Measurements from ENCODE around the gene GM2A. TPM values are rescaled to one million over a fixed set of nuclear protein-coding genes. Genes with fewer than 3 reads are reported as not detected.

GM2A gene
- total and polyA plus RNA-seq, 9 of the 15 experiments (the other 6 are each of a cell fraction or from before 2014, with no cell fraction given), result 5.8 to 36.0 (median 10.0) TPM

DNA sequence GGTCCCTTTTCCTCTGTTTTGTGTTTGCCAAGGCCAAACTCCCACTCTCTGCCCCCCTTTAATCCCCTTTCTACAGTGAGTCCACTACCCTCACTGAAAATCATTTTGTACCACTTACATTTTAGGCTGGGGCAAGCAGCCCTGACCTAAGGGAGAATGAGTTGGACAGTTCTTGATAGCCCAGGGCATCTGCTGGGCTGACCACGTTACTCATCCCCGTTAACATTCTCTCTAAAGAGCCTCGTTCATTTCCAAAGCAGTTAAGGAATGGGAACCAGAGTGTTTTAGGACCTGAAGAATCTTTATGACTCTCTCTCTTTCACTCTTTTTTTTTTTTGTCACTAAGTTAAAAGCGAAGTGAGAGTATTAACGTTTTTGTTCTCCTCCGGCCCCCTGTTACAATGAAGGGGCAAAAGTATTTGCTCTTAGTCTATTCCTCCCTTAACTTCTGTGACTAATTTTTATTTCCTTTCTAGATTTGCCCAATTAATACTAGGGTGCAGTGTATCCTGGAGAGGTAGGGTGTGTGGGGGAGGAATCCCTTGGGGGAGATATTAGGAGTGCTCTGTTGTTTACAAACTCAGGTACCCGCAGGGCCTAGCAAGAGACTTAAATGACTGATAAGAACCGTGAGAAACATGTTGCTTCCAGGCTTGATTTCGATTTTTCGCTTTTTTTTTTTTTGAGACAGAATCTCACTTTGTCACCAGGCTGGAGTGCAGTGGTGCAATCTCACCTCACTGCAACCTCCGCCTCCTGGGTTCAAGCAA is 14.7 kb downstream of the GM2A start:
- 52% methylated on average over 11 of the region's 11 CpGs for WGBS (ENCODE audit: insufficient coverage, low coverage, missing lambda C conversion rate)
- POLR2A ChIA-PET, result no interaction called here
- TF ChIP-seq, protein P1, sequence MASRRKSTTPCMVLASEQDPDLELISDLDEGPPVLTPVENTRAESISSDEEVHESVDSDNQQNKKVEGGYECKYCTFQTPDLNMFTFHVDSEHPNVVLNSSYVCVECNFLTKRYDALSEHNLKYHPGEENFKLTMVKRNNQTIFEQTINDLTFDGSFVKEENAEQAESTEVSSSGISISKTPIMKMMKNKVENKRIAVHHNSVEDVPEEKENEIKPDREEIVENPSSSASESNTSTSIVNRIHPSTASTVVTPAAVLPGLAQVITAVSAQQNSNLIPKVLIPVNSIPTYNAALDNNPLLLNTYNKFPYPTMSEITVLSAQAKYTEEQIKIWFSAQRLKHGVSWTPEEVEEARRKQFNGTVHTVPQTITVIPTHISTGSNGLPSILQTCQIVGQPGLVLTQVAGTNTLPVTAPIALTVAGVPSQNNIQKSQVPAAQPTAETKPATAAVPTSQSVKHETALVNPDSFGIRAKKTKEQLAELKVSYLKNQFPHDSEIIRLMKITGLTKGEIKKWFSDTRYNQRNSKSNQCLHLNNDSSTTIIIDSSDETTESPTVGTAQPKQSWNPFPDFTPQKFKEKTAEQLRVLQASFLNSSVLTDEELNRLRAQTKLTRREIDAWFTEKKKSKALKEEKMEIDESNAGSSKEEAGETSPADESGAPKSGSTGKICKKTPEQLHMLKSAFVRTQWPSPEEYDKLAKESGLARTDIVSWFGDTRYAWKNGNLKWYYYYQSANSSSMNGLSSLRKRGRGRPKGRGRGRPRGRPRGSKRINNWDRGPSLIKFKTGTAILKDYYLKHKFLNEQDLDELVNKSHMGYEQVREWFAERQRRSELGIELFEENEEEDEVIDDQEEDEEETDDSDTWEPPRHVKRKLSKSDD (conservative IDR thresholded peaks at IDR 0.05; ENCODE audit: low read length), result no peak
- TF ChIP-seq TCF3 (CRISPR knock-in tag; IDR thresholded peaks at IDR 0.05) (no peak), GABPB2 (CRISPR knock-in tag; conservative IDR thresholded peaks at IDR 0.05) (no peak), POLR2A (conservative IDR thresholded peaks at IDR 0.05) (no peak), ARID2 (IDR thresholded peaks at IDR 0.05) (no peak), SMARCC2 (IDR thresholded peaks at IDR 0.05; ENCODE audit: low read depth) (no peak), DPF2 (IDR thresholded peaks at IDR 0.05) (no peak), MAFF (IDR thresholded peaks at IDR 0.05; ENCODE audit: low read length) (no peak)
- TF ChIP-seq, protein P2, sequence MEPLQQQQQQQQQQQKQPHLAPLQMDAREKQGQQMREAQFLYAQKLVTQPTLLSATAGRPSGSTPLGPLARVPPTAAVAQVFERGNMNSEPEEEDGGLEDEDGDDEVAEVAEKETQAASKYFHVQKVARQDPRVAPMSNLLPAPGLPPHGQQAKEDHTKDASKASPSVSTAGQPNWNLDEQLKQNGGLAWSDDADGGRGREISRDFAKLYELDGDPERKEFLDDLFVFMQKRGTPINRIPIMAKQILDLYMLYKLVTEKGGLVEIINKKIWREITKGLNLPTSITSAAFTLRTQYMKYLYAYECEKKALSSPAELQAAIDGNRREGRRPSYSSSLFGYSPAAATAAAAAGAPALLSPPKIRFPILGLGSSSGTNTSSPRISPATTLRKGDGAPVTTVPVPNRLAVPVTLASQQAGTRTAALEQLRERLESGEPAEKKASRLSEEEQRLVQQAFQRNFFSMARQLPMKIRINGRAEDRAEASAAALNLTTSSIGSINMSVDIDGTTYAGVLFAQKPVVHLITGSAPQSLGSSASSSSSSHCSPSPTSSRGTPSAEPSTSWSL (CRISPR knock-in tag; IDR thresholded peaks at IDR 0.05; ENCODE audit: borderline replicate concordance), result no peak
- TF ChIP-seq, protein P3, sequence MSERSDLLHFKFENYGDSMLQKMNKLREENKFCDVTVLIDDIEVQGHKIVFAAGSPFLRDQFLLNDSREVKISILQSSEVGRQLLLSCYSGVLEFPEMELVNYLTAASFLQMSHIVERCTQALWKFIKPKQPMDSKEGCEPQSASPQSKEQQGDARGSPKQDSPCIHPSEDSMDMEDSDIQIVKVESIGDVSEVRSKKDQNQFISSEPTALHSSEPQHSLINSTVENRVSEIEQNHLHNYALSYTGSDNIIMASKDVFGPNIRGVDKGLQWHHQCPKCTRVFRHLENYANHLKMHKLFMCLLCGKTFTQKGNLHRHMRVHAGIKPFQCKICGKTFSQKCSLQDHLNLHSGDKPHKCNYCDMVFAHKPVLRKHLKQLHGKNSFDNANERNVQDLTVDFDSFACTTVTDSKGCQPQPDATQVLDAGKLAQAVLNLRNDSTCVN (CRISPR knock-in tag; IDR thresholded peaks at IDR 0.05), result no peak
- TF ChIP-seq, protein P4, sequence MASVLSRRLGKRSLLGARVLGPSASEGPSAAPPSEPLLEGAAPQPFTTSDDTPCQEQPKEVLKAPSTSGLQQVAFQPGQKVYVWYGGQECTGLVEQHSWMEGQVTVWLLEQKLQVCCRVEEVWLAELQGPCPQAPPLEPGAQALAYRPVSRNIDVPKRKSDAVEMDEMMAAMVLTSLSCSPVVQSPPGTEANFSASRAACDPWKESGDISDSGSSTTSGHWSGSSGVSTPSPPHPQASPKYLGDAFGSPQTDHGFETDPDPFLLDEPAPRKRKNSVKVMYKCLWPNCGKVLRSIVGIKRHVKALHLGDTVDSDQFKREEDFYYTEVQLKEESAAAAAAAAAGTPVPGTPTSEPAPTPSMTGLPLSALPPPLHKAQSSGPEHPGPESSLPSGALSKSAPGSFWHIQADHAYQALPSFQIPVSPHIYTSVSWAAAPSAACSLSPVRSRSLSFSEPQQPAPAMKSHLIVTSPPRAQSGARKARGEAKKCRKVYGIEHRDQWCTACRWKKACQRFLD (CRISPR knock-in tag; IDR thresholded peaks at IDR 0.05), result no peak
- TF ChIP-seq, protein P5, sequence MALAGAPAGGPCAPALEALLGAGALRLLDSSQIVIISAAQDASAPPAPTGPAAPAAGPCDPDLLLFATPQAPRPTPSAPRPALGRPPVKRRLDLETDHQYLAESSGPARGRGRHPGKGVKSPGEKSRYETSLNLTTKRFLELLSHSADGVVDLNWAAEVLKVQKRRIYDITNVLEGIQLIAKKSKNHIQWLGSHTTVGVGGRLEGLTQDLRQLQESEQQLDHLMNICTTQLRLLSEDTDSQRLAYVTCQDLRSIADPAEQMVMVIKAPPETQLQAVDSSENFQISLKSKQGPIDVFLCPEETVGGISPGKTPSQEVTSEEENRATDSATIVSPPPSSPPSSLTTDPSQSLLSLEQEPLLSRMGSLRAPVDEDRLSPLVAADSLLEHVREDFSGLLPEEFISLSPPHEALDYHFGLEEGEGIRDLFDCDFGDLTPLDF (CRISPR knock-in tag; IDR thresholded peaks at IDR 0.05), result no peak

More for the DNA sequence above, 14.7 kb downstream of the GM2A start:
- Histone ChIP-seq H3K9me1 (ENCODE audit: control insufficient read depth, insufficient read depth, low read length) (no peaks in the 10 kb centered on the region), H3K4me1 (replicated peaks in 1 of 2; ENCODE audit: control insufficient read depth in 2 of 2, insufficient read depth in 2 of 2, low read length in 2 of 2) (no peaks in the 10 kb centered on the region), H3K36me3 (ENCODE audit: control insufficient read depth, insufficient read depth, low read length) (peaks cover 9% of the 10 kb centered on the region; the same call in 1 of the 3 replicates), H4K20me1 (replicated peaks; ENCODE audit: control insufficient read depth, insufficient read depth, low read length) (no peaks in the 10 kb centered on the region), H3K4me3 (no peak overlapping the region), H3K79me2 (ENCODE audit: control insufficient read depth, insufficient read depth, low read length) (no peaks in the 10 kb centered on the region), H3K4me2 (ENCODE audit: insufficient read depth, low read length) (no peak overlapping the region), H3K27me3 (ENCODE audit: control insufficient read depth in 2 of 2, insufficient read depth in 2 of 2, low read length in 2 of 2) (no peaks in the 10 kb centered on the region), H3K9me3 (replicated peaks; ENCODE audit: control insufficient read depth, insufficient read depth, low read depth, low read length) (no peaks in the 10 kb centered on the region), H3K27ac (ENCODE audit: extremely low read depth, low read depth, low read length) (no peak overlapping the region), H2AFZ (ENCODE audit: low read depth, low read length) (no peak overlapping the region), H3K9ac (ENCODE audit: insufficient read depth in 1 of 2, low read depth in 2 of 2, low read length in 2 of 2) (no peak overlapping the region)
- in situ Hi-C loops (cut with MboI) (no loop called here), intact Hi-C loops (cut with micrococcal nuclease) (no loop called here)
- CTCF ChIA-PET (ENCODE audit: low intra/inter-chr PET ratio), result no interaction called here
- no peak for DNase-seq (ENCODE audit: extremely low read depth in 1 of 4, low spot score in 3 of 4)
- BruUV-seq (replicated peaks), result no TSS peak
- FAIRE-seq, result no peak
- ATAC-seq, result no peak
